Stomach (tissue), 9 donors: ENCODE measurements around the gene PLXNA2. TPM values are rescaled to one million over a fixed set of nuclear protein-coding genes. Genes with fewer than 3 reads are reported as not detected.

Experiments
- DNase-seq, 2 donors: peaks; one replicate each; pipeline versions ENCODE4 v3.0.0 to v3.0.0-alpha.2; 2013 to 2019
- H3K27ac ChIP-seq, 5 donors: fragments of 200-600 bp in 4 of 5; sonication (generic) in 4 of 5; one replicate each; pipeline ENCODE4 v1.5.1; 2013 to 2019; ENCODE audit warnings: mild to moderate bottlenecking in 1 of 5, moderate library complexity in 1 of 5
- H3K27me3 ChIP-seq, 3 donors: fragments of 200-600 bp; sonication (generic); one replicate each; pipeline ENCODE4 v1.5.1; 2017 to 2019; ENCODE audit warnings: mixed run types in 1 of 3
- H3K36me3 ChIP-seq, 4 donors: fragments of 200-600 bp; sonication (generic); 1 replicate in 3 of 4; 2 replicates in 1 of 4; pipeline ENCODE4 v1.5.1; 2016 to 2019
- H3K4me1 ChIP-seq, 4 donors: fragments of 200-600 bp; sonication (generic); one replicate each; pipeline ENCODE4 v1.5.1; 2016 to 2019
- H3K4me3 ChIP-seq, 4 donors: fragments of 200-600 bp; sonication (generic) in 3 of 4; one replicate each; pipeline ENCODE4 v1.5.1; 2016 to 2019; ENCODE audit warnings: mild to moderate bottlenecking in 1 of 4
- H3K9me3 ChIP-seq, 4 donors: fragments of 200-600 bp; sonication (generic); one replicate each; pipeline ENCODE4 v1.5.1; 2016 to 2019
- EP300 ChIP-seq: sonication (generic); formaldehyde crosslinking; IDR thresholded peaks from one replicate; pipeline ENCODE4 v1.6.1; 2017; ENCODE audit warnings: antibody characterized with exemption
- POLR2A ChIP-seq, 4 donors: fragments of 450-650 bp; IDR thresholded peaks; one replicate each; pipeline ENCODE4 v1.6.1; 2016; ENCODE audit warnings: antibody characterized with exemption in 4 of 4, control low read depth in 2 of 4, mild to moderate bottlenecking in 1 of 4, moderate library complexity in 1 of 4
- POLR2AphosphoS5 ChIP-seq, 3 donors: sonication (generic); formaldehyde crosslinking; IDR thresholded peaks; one replicate each; pipeline ENCODE4 v1.6.1; 2016; ENCODE audit warnings: antibody characterized with exemption in 3 of 3
- WGBS, 5 donors: extraction: QIAGEN DNeasy Blood & Tissue Kit in 3 of 5; methylation state at CpG; one replicate each; pipeline versions ENCODE4 v1.1.5 to v1.1.7; 2013 to 2018; 5-methylcytosine and 5-hydroxymethylcytosine counted together
- intact Hi-C: fragments of 100-400 bp; cut with DNase I; formaldehyde crosslinking; loops from one replicate; pipeline ENCODE4 v1.15.1; 2023; ENCODE audit warnings: low total_unique reads
- polyA plus RNA-seq, 3 donors: library from polyadenylated mRNA; stranded (reverse); fragments of 200-250 nt; gene quantifications; one replicate each; pipeline ENCODE4 v1.2.3, GENCODE V29; 2013
- total RNA-seq, 5 donors: library from RNA; depleted of rRNA; stranded (reverse); fragments of >200 nt; gene quantifications; one replicate each; pipeline versions ENCODE4 v1.1.0 to v1.2.3, GENCODE V29; 2014 to 2016
- TF ChIP-seq, protein P1 (sequence below), 7 experiments: fragments of 450-650 bp in 4 of 7; fragments of 200-600 bp in 3 of 7; sonication (generic) in 3 of 7; IDR thresholded peaks; one replicate each; pipeline ENCODE4 v1.5.1; 2016 to 2019; ENCODE audit warnings: antibody characterized with exemption in 7 of 7, control low read depth in 2 of 7, mild to moderate bottlenecking in 1 of 7
- donor health status: healthy with polysubstance abuse.
- donor health status: Bipolar disorder and iron deficiency.
- donor health status: healthy.

The PLXNA2 gene
- total and polyA plus RNA-seq, 8 donors, result 2.7 to 185 (median 28.7) TPM

DNA sequence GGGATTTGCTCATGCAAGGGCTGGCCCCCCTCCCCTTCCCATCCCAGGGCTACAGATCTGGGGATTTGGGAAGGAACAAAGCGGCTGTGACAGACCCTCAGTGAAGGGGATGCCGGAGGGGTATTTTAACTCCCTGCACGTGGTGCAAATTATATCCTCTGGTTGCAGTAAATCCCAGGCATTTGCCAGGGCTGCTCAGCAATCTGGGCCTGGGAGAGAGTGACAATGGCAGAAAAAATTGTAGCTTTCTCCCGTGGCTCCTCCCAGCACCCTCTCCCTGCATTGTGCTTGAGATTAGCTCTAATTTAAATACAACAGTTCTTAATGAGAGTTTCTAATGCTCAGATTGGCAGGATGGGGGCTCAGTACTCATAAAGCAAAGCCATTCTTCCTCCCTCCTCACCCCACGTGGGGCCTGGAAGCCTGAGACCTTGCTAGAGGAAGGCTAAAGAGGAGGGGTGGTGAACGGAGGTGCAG lies 203.3 kb downstream of the PLXNA2 start:
- TF ChIP-seq, protein P1, sequence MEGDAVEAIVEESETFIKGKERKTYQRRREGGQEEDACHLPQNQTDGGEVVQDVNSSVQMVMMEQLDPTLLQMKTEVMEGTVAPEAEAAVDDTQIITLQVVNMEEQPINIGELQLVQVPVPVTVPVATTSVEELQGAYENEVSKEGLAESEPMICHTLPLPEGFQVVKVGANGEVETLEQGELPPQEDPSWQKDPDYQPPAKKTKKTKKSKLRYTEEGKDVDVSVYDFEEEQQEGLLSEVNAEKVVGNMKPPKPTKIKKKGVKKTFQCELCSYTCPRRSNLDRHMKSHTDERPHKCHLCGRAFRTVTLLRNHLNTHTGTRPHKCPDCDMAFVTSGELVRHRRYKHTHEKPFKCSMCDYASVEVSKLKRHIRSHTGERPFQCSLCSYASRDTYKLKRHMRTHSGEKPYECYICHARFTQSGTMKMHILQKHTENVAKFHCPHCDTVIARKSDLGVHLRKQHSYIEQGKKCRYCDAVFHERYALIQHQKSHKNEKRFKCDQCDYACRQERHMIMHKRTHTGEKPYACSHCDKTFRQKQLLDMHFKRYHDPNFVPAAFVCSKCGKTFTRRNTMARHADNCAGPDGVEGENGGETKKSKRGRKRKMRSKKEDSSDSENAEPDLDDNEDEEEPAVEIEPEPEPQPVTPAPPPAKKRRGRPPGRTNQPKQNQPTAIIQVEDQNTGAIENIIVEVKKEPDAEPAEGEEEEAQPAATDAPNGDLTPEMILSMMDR (IDR thresholded peaks at IDR 0.05), result no peak
- TF ChIP-seq POLR2A (IDR thresholded peaks at IDR 0.05) (no peak), EP300 (no peak), POLR2AphosphoS5 (IDR thresholded peaks at IDR 0.05) (no peak)
- peaks cover 0 to 9% (median under 1%) of the 10 kb centered on the region in 4 donors for H3K4me1 ChIP-seq
- WGBS, 5 donors, result 79 to 88% (median 84%) methylated on average over 5 to 6 of the region's 6 CpGs
- H3K9me3 ChIP-seq, result no peaks in the 10 kb centered on the region
- H3K27ac ChIP-seq, result no peak overlapping the region
- DNase-seq, result no peak
- no peaks in the 10 kb centered on the region for H3K27me3 ChIP-seq
- intact Hi-C loops, result no loop called here
- no peak overlapping the region for H3K4me3 ChIP-seq
- peaks cover 70 to 100% (median 100%) of the 10 kb centered on the region in 4 donors for H3K36me3 ChIP-seq

DNA sequence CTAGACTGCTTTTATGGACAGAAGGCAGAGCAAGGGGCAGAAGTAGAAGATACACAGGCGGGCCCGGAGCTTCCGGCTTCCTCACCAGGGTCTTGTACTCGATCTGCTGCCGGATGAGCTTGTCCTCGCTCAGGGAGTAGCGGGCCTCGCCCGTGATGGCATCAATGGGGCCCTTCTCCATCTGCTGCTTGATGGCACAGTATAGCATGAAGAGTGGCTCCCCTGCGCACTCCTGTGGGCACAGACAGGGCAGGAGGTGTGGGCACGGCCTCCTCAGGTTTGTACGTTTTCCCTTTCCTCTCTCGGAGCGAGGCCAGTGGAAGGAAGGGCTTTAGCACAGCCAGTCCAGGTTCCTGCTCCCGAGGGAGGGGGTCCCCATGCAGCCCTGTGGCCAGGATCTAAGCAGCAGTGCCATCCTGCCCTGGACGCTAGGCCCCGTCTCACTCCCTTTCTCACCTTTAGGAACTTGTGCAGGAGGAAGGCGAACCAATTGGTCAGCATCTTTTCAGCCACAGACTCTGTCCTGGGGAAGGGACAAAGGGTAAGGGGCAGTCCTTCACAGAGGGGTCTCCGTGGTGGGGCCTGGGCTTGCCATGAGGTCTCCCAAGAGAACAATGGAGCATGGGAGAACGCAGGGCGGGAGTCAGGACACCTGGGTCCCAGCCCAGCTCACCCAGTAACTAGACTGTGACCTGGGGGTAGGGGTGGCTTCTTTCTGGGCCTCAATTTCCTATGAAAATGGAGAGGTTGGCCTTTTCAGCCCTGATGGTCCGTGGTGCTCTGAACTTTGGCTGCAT lies 204.4 kb downstream of the PLXNA2 start:
- Histone ChIP-seq H3K27ac (no peak overlapping the region), H3K27me3 (no peaks in the 10 kb centered on the region), H3K4me1 (peaks cover 0 to 9% (median 0%) of the 10 kb centered on the region in 4 donors), H3K36me3 (peaks cover 65 to 100% (median 99%) of the 10 kb centered on the region in 4 donors), H3K9me3 (no peaks in the 10 kb centered on the region), H3K4me3 (no peak overlapping the region)
- 82 to 95% (median 91%) methylated on average over 21 to 22 of the region's 22 CpGs for WGBS, 5 donors
- intact Hi-C loops, result no loop called here
- TF ChIP-seq POLR2A (IDR thresholded peaks at IDR 0.05) (no peak), POLR2AphosphoS5 (IDR thresholded peaks at IDR 0.05) (no peak), EP300 (no peak)
- TF ChIP-seq, protein P1 (IDR thresholded peaks at IDR 0.05), result no peak
- no peak for DNase-seq

DNA sequence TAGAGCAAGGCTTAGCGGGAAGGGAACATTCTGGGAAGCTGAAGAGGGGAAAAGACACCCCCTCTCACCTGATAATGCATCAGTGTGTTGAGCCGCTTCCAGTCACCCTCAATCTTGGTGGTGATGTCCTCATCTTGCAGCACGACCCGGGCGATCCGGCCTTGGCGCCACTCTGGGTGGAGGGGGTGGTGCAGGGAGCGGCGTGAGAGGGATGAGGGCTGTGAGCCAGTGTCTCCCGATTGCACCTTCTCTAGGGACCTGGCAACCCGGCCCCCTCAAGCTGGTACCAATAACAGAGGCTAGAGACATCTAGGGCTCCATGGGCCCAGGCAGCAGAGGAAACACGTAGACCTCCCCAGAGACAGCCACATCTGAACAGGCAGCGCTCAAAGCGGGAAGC lies 205.9 kb downstream of the PLXNA2 start:
- WGBS, 5 donors, result 88 to 95% (median 91%) methylated on average over 5 to 14 of the region's 14 CpGs
- peaks cover 66 to 100% (median 97%) of the 10 kb centered on the region in 4 donors for H3K36me3 ChIP-seq
- no peaks in the 10 kb centered on the region for H3K9me3 ChIP-seq
- no peak overlapping the region for H3K4me3 ChIP-seq
- TF ChIP-seq POLR2AphosphoS5 (IDR thresholded peaks at IDR 0.05) (no peak), EP300 (no peak), POLR2A (IDR thresholded peaks at IDR 0.05) (no peak)
- TF ChIP-seq, protein P1 (IDR thresholded peaks at IDR 0.05), result no peak
- no peak overlapping the region for H3K27ac ChIP-seq
- intact Hi-C loops, result no loop called here
- DNase-seq, result no peak
- no peaks in the 10 kb centered on the region for H3K27me3 ChIP-seq
- H3K4me1 ChIP-seq, result peaks cover 0 to under 1% (median 0%) of the 10 kb centered on the region in 4 donors

DNA sequence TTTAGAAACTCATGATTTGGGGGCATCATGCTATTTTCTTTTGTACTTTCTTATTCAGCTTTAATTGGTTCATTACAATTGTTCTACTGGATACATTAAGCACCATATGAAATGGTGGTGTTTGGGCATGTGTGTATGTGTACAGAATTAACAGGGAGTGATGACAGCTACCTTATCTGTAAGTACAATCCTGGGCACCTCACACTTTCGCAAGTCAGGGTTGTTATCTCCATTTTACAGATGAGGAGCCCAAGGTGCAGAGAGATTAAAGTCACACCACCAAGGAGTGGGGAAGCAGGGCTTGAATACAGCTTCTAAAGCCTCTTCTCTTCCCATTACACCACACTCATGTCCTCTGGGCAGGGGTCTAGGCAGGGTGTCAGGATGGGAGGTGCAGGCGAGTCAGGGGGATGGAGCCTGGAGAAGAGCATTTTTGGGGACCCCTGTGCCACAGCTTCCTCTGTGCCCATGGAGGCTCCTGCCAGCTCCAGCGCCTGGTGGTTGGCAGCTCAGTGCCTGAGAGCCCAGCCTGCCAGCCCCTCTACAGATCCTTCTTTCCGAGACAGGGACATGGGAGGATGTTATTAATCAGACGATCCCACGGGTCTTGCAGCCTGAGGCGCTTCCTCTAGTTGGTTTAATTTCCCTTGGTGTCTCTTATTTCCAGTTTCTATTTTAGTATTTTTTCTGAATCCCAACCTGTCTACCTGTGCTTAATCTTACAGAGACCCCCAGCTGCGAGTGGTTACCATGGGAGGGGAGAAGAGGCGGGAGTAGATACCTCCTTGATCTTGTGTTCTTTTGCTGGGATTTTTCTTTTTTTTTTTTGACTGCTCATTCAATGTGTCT lies 207.0 kb downstream of the PLXNA2 start:
- DNase-seq, result no peak
- H3K36me3 ChIP-seq, result peaks cover 65 to 100% (median 97%) of the 10 kb centered on the region in 4 donors
- H3K27ac ChIP-seq, result no peak overlapping the region
- no peaks in the 10 kb centered on the region for H3K27me3 ChIP-seq
- WGBS, 5 donors, result 78 to 89% (median 85%) methylated on average over 9 of the region's 9 CpGs
- intact Hi-C loops, result no loop called here
- no peaks in the 10 kb centered on the region for H3K9me3 ChIP-seq
- no peak overlapping the region for H3K4me3 ChIP-seq
- no peaks in the 10 kb centered on the region for H3K4me1 ChIP-seq
- TF ChIP-seq POLR2AphosphoS5 (IDR thresholded peaks at IDR 0.05) (no peak), EP300 (no peak), POLR2A (IDR thresholded peaks at IDR 0.05) (no peak)
- TF ChIP-seq, protein P1 (IDR thresholded peaks at IDR 0.05), result no peak
